SK-N-SH treated with all-trans-retinoic acid at 6 μM for 48 hours (cell line): ENCODE results near the gene CENPVL3.

Experiments used
- ATAC-seq: fragments of 200-7000 bp; cut with Tn5 transposase; 3 replicates; pipeline ENCODE4 v1.9.1; 2020; ENCODE audit warnings: mild to moderate bottlenecking, moderate library complexity
- BACH2 ChIP-seq: fragments of 250-450 bp; sonication (Bioruptor Pico); IDR thresholded peaks from 2 replicates; pipeline ENCODE4 v1.9.0; 2021; ENCODE audit warnings: mild to moderate bottlenecking, borderline replicate concordance
- TCF4 ChIP-seq: fragments of 250-450 bp; sonication (Bioruptor Pico); IDR thresholded peaks from 2 replicates; pipeline ENCODE4 v1.8.0; 2021; ENCODE audit warnings: mild to moderate bottlenecking, moderate library complexity, borderline replicate concordance
- ZC3H10 ChIP-seq: fragments of 250-450 bp; sonication (Bioruptor Pico); IDR thresholded peaks from 2 replicates; pipeline ENCODE4 v1.5.1; 2021; ENCODE audit warnings: mild to moderate bottlenecking, moderate library complexity

Gene CENPVL3

GRCh38 chrX:51568586-51568985 lies 50.1 kb downstream of the CENPVL3 start:
- no peak for TF ChIP-seq TCF4 (CRISPR knock-in tag)
- no peak for TF ChIP-seq ZC3H10 (CRISPR knock-in tag)
- no peak for TF ChIP-seq BACH2 (CRISPR knock-in tag)
- TF ChIP-seq, all 23 proteins: peak for 0
- no peak for ATAC-seq
